Fibroblast of the aortic adventitia (primary cell): ENCODE measurements around the gene ALOXE3. TPM values are rescaled to one million over a fixed set of nuclear protein-coding genes. Genes with fewer than 3 reads are reported as not detected.

Source experiments
- DNase-seq: peaks from one replicate; pipeline ENCODE4 v3.0.0-alpha.2; 2010; ENCODE audit warnings: low read depth
- H3K4me3 ChIP-seq: 2 replicates; pipeline ENCODE4 v1.5.1; 2011; ENCODE audit warnings: low read depth, mild to moderate bottlenecking, control low read depth, low read length, moderate library complexity
- small RNA-seq: library from RNA; depleted of rRNA; stranded (forward); fragments of <200 nt; gene quantifications from one replicate; pipeline ENCODE3, GENCODE V24; 2012
- total RNA-seq: library from RNA; depleted of rRNA; stranded (reverse); fragments of >200 nt; gene quantifications from 2 replicates; pipeline ENCODE4 v1.2.3, GENCODE V29; 2012; ENCODE audit warnings: low replicate concordance
- TF ChIP-seq, protein P1 (sequence below): IDR thresholded peaks from 2 replicates; pipeline ENCODE4 v1.5.1; 2011; ENCODE audit warnings: mild to moderate bottlenecking, low read length, control low read depth, inconsistent platforms; ENCODE audit not compliant: insufficient read depth

The ALOXE3 gene
- total RNA-seq, 1 donor, result 0.09 TPM

DNA sequence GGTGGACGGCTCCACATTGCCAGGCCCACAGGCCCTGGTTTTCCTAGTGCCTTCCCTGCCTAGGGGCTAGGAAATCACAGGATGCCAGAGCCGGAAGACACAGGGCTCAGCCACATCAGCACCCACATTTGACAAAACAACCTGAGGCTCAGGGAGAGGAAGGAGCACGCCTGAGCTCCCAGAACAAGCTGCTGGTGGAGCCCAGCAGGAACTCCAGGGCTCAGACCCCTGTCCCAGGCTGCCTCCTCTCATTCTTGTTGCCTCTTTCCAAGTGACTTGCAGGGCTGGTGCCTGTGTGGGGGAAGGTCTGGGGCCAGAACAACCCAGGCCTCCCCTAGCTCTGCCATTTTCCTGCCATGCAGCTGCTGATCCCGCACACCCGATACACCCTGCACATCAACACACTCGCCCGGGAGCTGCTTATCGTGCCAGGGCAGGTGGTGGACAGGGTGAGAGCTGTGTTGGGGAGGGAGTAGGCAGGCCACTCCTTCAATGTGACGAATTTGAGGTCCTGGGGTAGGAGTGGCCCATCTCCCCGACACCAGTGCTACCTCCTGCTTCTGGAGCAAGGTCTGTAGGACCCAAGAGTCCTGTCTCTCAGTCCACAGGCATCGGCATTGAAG, 71.9 kb downstream of the ALOXE3 start:
- no peak overlapping the region for H3K4me3 ChIP-seq
- TF ChIP-seq, protein P1, sequence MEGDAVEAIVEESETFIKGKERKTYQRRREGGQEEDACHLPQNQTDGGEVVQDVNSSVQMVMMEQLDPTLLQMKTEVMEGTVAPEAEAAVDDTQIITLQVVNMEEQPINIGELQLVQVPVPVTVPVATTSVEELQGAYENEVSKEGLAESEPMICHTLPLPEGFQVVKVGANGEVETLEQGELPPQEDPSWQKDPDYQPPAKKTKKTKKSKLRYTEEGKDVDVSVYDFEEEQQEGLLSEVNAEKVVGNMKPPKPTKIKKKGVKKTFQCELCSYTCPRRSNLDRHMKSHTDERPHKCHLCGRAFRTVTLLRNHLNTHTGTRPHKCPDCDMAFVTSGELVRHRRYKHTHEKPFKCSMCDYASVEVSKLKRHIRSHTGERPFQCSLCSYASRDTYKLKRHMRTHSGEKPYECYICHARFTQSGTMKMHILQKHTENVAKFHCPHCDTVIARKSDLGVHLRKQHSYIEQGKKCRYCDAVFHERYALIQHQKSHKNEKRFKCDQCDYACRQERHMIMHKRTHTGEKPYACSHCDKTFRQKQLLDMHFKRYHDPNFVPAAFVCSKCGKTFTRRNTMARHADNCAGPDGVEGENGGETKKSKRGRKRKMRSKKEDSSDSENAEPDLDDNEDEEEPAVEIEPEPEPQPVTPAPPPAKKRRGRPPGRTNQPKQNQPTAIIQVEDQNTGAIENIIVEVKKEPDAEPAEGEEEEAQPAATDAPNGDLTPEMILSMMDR, result no peak
- no peak for DNase-seq

Small RNAs within 50 kb of the gene (small RNA-seq; reads per million reads assigned to genes)
- gene MIR4314, result not detected

Other genes starting within 250 kb of the ALOXE3 start
- gene CHD3, start 229.7 kb downstream of the ALOXE3 start, total RNA-seq, result 81.5 and 143 TPM in 2 replicates
- 2.8 and 27.4 TPM in 2 replicates for gene RNF227, start 202.2 kb downstream of the ALOXE3 start, total RNA-seq
- gene KCNAB3, start 188.7 kb downstream of the ALOXE3 start, total RNA-seq, result 1.3 TPM in 1 of 2 replicates, not detected in the other
- gene TRAPPC1, start 186.6 kb downstream of the ALOXE3 start, total RNA-seq, result 15.3 and 48.8 TPM in 2 replicates
- 31.4 and 34.9 TPM in 2 replicates for gene CNTROB, start 186.3 kb downstream of the ALOXE3 start, total RNA-seq
- gene GUCY2D, start 115.9 kb downstream of the ALOXE3 start, total RNA-seq, result not detected in 2 replicates
- gene ALOX15B, start 79.5 kb downstream of the ALOXE3 start, total RNA-seq, result 0.57 TPM in 1 of 2 replicates, not detected in the other
- gene ALOX12B, start 30.8 kb downstream of the ALOXE3 start, total RNA-seq, result not detected in 2 replicates
- 0.09 TPM in 1 of 2 replicates, not detected in the other for gene HES7, start 5.6 kb upstream of the ALOXE3 start, total RNA-seq
- 1.6 and 12.7 TPM in 2 replicates for gene PER1, start 33.9 kb upstream of the ALOXE3 start, total RNA-seq
- gene VAMP2, start 44.4 kb upstream of the ALOXE3 start, total RNA-seq, result 5.2 and 6.0 TPM in 2 replicates
- 17.3 and 32.7 TPM in 2 replicates for gene TMEM107, start 57.9 kb upstream of the ALOXE3 start, total RNA-seq
- gene BORCS6, start 71.7 kb upstream of the ALOXE3 start, total RNA-seq, result 3.8 and 7.7 TPM in 2 replicates
- 5.7 and 31.8 TPM in 2 replicates for gene AURKB, start 92.1 kb upstream of the ALOXE3 start, total RNA-seq
- gene CTC1, start 129.5 kb upstream of the ALOXE3 start, total RNA-seq, result 4.2 and 12.8 TPM in 2 replicates
- 22.1 and 37.0 TPM in 2 replicates for gene PFAS, start 130.8 kb upstream of the ALOXE3 start, total RNA-seq
- 11.0 and 11.4 TPM in 2 replicates for gene RANGRF, start 170.2 kb upstream of the ALOXE3 start, total RNA-seq
- gene SLC25A35, start 176.9 kb upstream of the ALOXE3 start, total RNA-seq, result 1.5 and 1.8 TPM in 2 replicates
- gene ARHGEF15, start 191.7 kb upstream of the ALOXE3 start, total RNA-seq, result 0.09 and 0.33 TPM in 2 replicates
- not detected in 2 replicates for gene ODF4, start 221.3 kb upstream of the ALOXE3 start, total RNA-seq